Measurements from ENCODE around the gene LAT. TPM values are rescaled to one million over a fixed set of nuclear protein-coding genes. Genes with fewer than 3 reads are reported as not detected.

Gene LAT
- total and polyA plus RNA-seq, 2 of the 13 experiments (the other 11 are each of a cell fraction or from before 2014, with no cell fraction given): 2.0 to 3.0 TPM

GRCh38 chr16:28991687-28992086 lies 6.8 kb downstream of the LAT start (continued):
- TF ChIP-seq ZNF180 (CRISPR knock-in tag; IDR thresholded peaks at IDR 0.05; ENCODE audit: borderline replicate concordance, low read depth) (0 out of 2 replicates have a peak, but pooled peaks have one; percentile 39), CBX5 (CRISPR knock-in tag; IDR thresholded peaks at IDR 0.05; ENCODE audit: borderline replicate concordance) (no peak), ZNF549 (CRISPR knock-in tag; IDR thresholded peaks at IDR 0.05) (no peak), NFYC (CRISPR knock-in tag; IDR thresholded peaks at IDR 0.05) (peak; percentile 63), NFYB (CRISPR knock-in tag; IDR thresholded peaks at IDR 0.05) (peak; percentile 62), E2F5 (CRISPR knock-in tag; conservative IDR thresholded peaks at IDR 0.05) (no peak), BHLHE40 (IDR thresholded peaks at IDR 0.05; ENCODE audit: low read length) (no peak), THRA (CRISPR knock-in tag; IDR thresholded peaks at IDR 0.05; ENCODE audit: borderline replicate concordance) (no peak), TEAD3 (CRISPR knock-in tag; optimal IDR thresholded peaks at IDR 0.05; ENCODE audit: borderline replicate concordance) (peak; percentile 1), ZNF513 (CRISPR knock-in tag; conservative IDR thresholded peaks at IDR 0.05) (no peak), ATF7-NPFF (CRISPR knock-in tag; IDR thresholded peaks at IDR 0.05; ENCODE audit: low read depth) (no peak), ZFYVE20 (CRISPR knock-in tag; IDR thresholded peaks at IDR 0.05; ENCODE audit: borderline replicate concordance, low read depth) (no peak), ZNF30 (CRISPR knock-in tag; IDR thresholded peaks at IDR 0.05) (no peak), ZNF784 (CRISPR knock-in tag; IDR thresholded peaks at IDR 0.05; ENCODE audit: borderline replicate concordance) (no peak), ZBTB46 (CRISPR knock-in tag; IDR thresholded peaks at IDR 0.05; ENCODE audit: borderline replicate concordance) (no peak), GMEB2 (CRISPR knock-in tag; IDR thresholded peaks at IDR 0.05; ENCODE audit: low read depth) (no peak), NFATC3 (CRISPR knock-in tag; IDR thresholded peaks at IDR 0.05) (no peak), ZBTB37 (CRISPR knock-in tag; IDR thresholded peaks at IDR 0.05) (no peak), ATRX (CRISPR knock-in tag; IDR thresholded peaks at IDR 0.05; ENCODE audit: borderline replicate concordance) (no peak), ZNF383 (CRISPR knock-in tag; IDR thresholded peaks at IDR 0.05; ENCODE audit: borderline replicate concordance) (no peak)

Data from HepG2 (cell line).